Spleen (tissue), 7 donors: ENCODE data around the gene RND1.

Experiments
- POLR2A ChIP-seq, 3 donors: fragments of 450-650 bp; IDR thresholded peaks; one replicate each; pipeline ENCODE4 v1.5.1; 2017; ENCODE audit warnings: antibody characterized with exemption in 3 of 3, mild to moderate bottlenecking in 1 of 3
- POLR2AphosphoS5 ChIP-seq, 3 donors: sonication (generic); formaldehyde crosslinking; IDR thresholded peaks; one replicate each; pipeline ENCODE4 v1.5.1; 2017; ENCODE audit warnings: antibody characterized with exemption in 3 of 3
- TF ChIP-seq, protein P1 (sequence below), 11 experiments: fragments of 200-600 bp in 7 of 11; fragments of 450-650 bp in 4 of 11; sonication (generic) in 4 of 11; IDR thresholded peaks in 8 of 11; conservative IDR thresholded peaks in 3 of 11; 1 replicate in 7 of 11; 2 replicates in 4 of 11; pipeline versions ENCODE4 v1.4.0 to v1.8.0; 2016 to 2021; ENCODE audit warnings: antibody characterized with exemption in 11 of 11, inconsistent platforms in 4 of 11, mild to moderate bottlenecking in 1 of 11
- donor health status: DM: no; HTN: no; CAD: no; lungs with moderate emphysema.
- donor health status: DM: no; HTN: no; CAD: no.
- donor health status: DM: no; HTN: no; CAD: no.

DNA sequence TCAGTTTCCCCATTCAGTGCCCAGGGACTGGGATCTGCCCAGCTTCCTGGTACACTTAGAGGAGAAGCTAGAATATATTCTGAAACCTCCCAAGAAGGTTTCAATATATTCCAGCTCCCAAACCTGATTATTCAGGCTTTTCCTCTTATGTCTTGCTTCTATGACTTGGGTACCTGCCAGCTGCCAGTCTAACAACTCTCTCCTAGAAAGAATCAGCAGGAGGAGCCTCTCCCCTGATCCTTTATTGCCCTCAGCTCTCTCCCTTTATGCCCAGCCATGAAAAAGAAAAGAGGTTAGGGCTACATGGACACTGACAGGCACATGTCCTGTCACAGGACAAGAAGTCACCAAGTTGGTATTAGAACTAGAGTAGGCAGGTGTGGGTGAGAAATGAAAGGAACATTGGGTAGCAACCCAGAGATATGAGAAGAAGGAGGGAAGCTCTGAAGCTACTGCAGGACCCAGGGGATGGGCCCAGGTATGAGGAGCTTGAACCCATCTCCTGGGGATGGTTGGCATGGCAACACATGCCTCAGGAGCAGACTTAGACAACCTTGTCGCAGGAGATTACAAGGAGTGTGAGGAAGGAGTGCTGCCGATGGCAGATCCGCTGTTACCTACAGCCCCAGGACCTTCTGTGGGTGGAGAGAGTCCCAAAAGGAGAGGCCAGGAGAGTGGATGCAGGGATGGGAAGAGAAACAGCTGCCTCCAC lies 49.4 kb downstream of the RND1 start:
- TF ChIP-seq POLR2A (IDR thresholded peaks at IDR 0.05), result no peak
- TF ChIP-seq POLR2AphosphoS5 (IDR thresholded peaks at IDR 0.05), result no peak
- TF ChIP-seq, protein P1, sequence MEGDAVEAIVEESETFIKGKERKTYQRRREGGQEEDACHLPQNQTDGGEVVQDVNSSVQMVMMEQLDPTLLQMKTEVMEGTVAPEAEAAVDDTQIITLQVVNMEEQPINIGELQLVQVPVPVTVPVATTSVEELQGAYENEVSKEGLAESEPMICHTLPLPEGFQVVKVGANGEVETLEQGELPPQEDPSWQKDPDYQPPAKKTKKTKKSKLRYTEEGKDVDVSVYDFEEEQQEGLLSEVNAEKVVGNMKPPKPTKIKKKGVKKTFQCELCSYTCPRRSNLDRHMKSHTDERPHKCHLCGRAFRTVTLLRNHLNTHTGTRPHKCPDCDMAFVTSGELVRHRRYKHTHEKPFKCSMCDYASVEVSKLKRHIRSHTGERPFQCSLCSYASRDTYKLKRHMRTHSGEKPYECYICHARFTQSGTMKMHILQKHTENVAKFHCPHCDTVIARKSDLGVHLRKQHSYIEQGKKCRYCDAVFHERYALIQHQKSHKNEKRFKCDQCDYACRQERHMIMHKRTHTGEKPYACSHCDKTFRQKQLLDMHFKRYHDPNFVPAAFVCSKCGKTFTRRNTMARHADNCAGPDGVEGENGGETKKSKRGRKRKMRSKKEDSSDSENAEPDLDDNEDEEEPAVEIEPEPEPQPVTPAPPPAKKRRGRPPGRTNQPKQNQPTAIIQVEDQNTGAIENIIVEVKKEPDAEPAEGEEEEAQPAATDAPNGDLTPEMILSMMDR (IDR thresholded peaks at IDR 0.05 in 8 of 11, conservative IDR thresholded peaks at IDR 0.05 in 3 of 11), result no peak
